A549 (cell line): ENCODE measurements around the gene PPIF. TPM values are rescaled to one million over a fixed set of nuclear protein-coding genes. Genes with fewer than 3 reads are reported as not detected.

ENCODE experiments used
- ATAC-seq, 2 experiments: fragments of 200-7000 bp in 1 of 2; fragments of >200 bp in 1 of 2; cut with Nextera tagmentation in 1 of 2; cut with Tn5 transposase in 1 of 2; 3 replicates each; pipeline versions ENCODE4 v1.8.0 to v1.9.1; 2018 to 2020; ENCODE audit warnings: mild to moderate bottlenecking in 1 of 2, moderate library complexity in 1 of 2
- CTCF ChIA-PET: fragments of 300-600 bp; sonication (Branson Sonifier 250); formaldehyde crosslinking; extraction: SDS; loops from one replicate; lab custom pipeline; 2021; ENCODE audit warnings: antibody characterized with exemption, inconsistent platforms; lab: Yijun Ruan, JAX
- POLR2A ChIA-PET: fragments of 350-600 bp; formaldehyde crosslinking; extraction: SDS; loops from one replicate; lab custom pipeline; 2021; ENCODE audit warnings: antibody characterized with exemption, inconsistent platforms; lab: Yijun Ruan, JAX
- DNase-seq, 2 experiments: peaks; one replicate each; pipeline versions ENCODE4 v3.0.0 to v3.0.0-alpha.2; 2011 to 2016; ENCODE audit warnings: low read depth in 1 of 2, low spot score in 1 of 2
- FAIRE-seq: peaks from 2 replicates; lab custom pipeline; 2011; peaks lifted over from hg19 to GRCh38; lab: Jason Lieb, UNC
- H3K27ac ChIP-seq, 2 experiments: fragments of >200 bp; sonication (Bioruptor Twin); formaldehyde crosslinking; 3 replicates each; pipeline ENCODE4 v1.5.1; 2016 to 2017
- H3K4me1 ChIP-seq: fragments of >200 bp; sonication (Bioruptor Twin); formaldehyde crosslinking; 3 replicates; pipeline ENCODE4 v1.6.1; 2016
- H3K4me2 ChIP-seq: fragments of >200 bp; sonication (Bioruptor Twin); formaldehyde crosslinking; 3 replicates; pipeline ENCODE4 v1.6.1; 2016
- H3K4me3 ChIP-seq: fragments of >200 bp; sonication (Bioruptor Twin); formaldehyde crosslinking; 3 replicates; pipeline ENCODE4 v1.5.1; 2016
- H3K9me3 ChIP-seq: fragments of >200 bp; sonication (Bioruptor Twin); formaldehyde crosslinking; 3 replicates; pipeline ENCODE4 v1.6.1; 2016
- CBX2 ChIP-seq: fragments of 200-600 bp; sonication (generic); IDR thresholded peaks from 2 replicates; pipeline ENCODE4 v1.6.1; 2016; ENCODE audit warnings: low read depth, mild to moderate bottlenecking, borderline replicate concordance
- CEBPB ChIP-seq, 2 experiments: fragments of >200 bp in 1 of 2; sonication (Bioruptor Twin) in 1 of 2; formaldehyde crosslinking in 1 of 2; IDR thresholded peaks; 2 replicates each; pipeline ENCODE4 v1.6.1; 2012 to 2016
- CHD4 ChIP-seq: fragments of 200-600 bp; sonication (generic); IDR thresholded peaks from 2 replicates; pipeline ENCODE4 v1.6.1; 2016; ENCODE audit warnings: antibody characterized with exemption, mild to moderate bottlenecking, borderline replicate concordance
- CTCF ChIP-seq: fragments of >200 bp; sonication (Bioruptor Twin); formaldehyde crosslinking; IDR thresholded peaks from 3 replicates; pipeline ENCODE4 v1.5.1; 2016
- E2F6 ChIP-seq: IDR thresholded peaks from 2 replicates; pipeline ENCODE4 v1.6.1; 2012; ENCODE audit warnings: low read depth, borderline replicate concordance
- EHMT2 ChIP-seq: fragments of 200-600 bp; sonication (generic); IDR thresholded peaks from 2 replicates; pipeline ENCODE4 v1.6.1; 2016; ENCODE audit warnings: antibody characterized with exemption, low read depth, mild to moderate bottlenecking, moderate library complexity
- EP300 ChIP-seq, 2 experiments: fragments of >200 bp; sonication (Bioruptor Twin); formaldehyde crosslinking; IDR thresholded peaks; 2 replicates in 1 of 2; 3 replicates in 1 of 2; pipeline ENCODE4 v1.6.1; 2016 to 2017
- FOXS1 ChIP-seq: fragments of 250-450 bp; sonication (Bioruptor Pico); IDR thresholded peaks from 2 replicates; pipeline ENCODE4 v1.5.0; 2020; ENCODE audit warnings: mild to moderate bottlenecking, moderate library complexity
- HES2 ChIP-seq: fragments of >200 bp; sonication (Bioruptor Twin); formaldehyde crosslinking; IDR thresholded peaks from 2 replicates; pipeline ENCODE4 v1.6.1; 2016
- HMGXB4 ChIP-seq: fragments of 250-450 bp; sonication (Bioruptor Pico); IDR thresholded peaks from 2 replicates; pipeline ENCODE4 v1.5.0; 2021; ENCODE audit warnings: mild to moderate bottlenecking, moderate library complexity, borderline replicate concordance
- HOXB5 ChIP-seq: fragments of 250-450 bp; sonication (Bioruptor Pico); IDR thresholded peaks from 2 replicates; pipeline ENCODE4 v1.5.0; 2020; ENCODE audit warnings: mild to moderate bottlenecking, moderate library complexity
- JUN ChIP-seq, 2 experiments: fragments of >200 bp; sonication (Bioruptor Twin); formaldehyde crosslinking; IDR thresholded peaks; 2 replicates in 1 of 2; 3 replicates in 1 of 2; pipeline ENCODE4 v1.6.1; 2016 to 2017
- JUNB ChIP-seq: fragments of >200 bp; sonication (Bioruptor Twin); formaldehyde crosslinking; IDR thresholded peaks from 2 replicates; pipeline ENCODE4 v1.6.1; 2016
- KDM5A ChIP-seq: fragments of 200-600 bp; sonication (generic); IDR thresholded peaks from 2 replicates; pipeline ENCODE4 v1.6.1; 2016; ENCODE audit warnings: antibody characterized with exemption, mild to moderate bottlenecking
- MAFK ChIP-seq: fragments of 450-650 bp; IDR thresholded peaks from 2 replicates; pipeline ENCODE4 v1.6.1; 2014; ENCODE audit not compliant: partially characterized antibody
- MYC ChIP-seq: IDR thresholded peaks from 2 replicates; pipeline ENCODE4 v1.6.1; 2012; ENCODE audit warnings: mild to moderate bottlenecking, inconsistent platforms, low read length, improper control_type of control experiment, borderline replicate concordance
- NFE2L2 ChIP-seq: fragments of 150-350 bp; conservative IDR thresholded peaks from 2 replicates; pipeline ENCODE4 v1.6.1; 2014; ENCODE audit warnings: low read length
- RAD21 ChIP-seq, 2 experiments: fragments of >200 bp in 1 of 2; sonication (Bioruptor Twin) in 1 of 2; formaldehyde crosslinking in 1 of 2; IDR thresholded peaks in 1 of 2; conservative IDR thresholded peaks in 1 of 2; 2 replicates in 1 of 2; 3 replicates in 1 of 2; pipeline ENCODE4 v1.6.1; 2012 to 2018; ENCODE audit warnings: inconsistent platforms in 1 of 2
- REST ChIP-seq: fragments of 200-600 bp; sonication (generic); IDR thresholded peaks from 2 replicates; pipeline ENCODE4 v1.6.1; 2016; ENCODE audit warnings: antibody characterized with exemption, mild to moderate bottlenecking, moderate library complexity
- SREBF2 ChIP-seq: fragments of 450-650 bp; IDR thresholded peaks from 2 replicates; pipeline ENCODE4 v1.6.1; 2014; ENCODE audit warnings: mild to moderate bottlenecking, moderate library complexity
- USF2 ChIP-seq: fragments of 450-650 bp; IDR thresholded peaks from 2 replicates; pipeline ENCODE4 v1.6.1; 2014; ENCODE audit warnings: antibody characterized with exemption
- WGBS: methylation state at CpG from one replicate; pipeline ENCODE4 v1.1.6; 2017; ENCODE audit errors: missing lambda C conversion rate; 5-methylcytosine and 5-hydroxymethylcytosine counted together
- polyA plus RNA-seq, 4 experiments: library from polyadenylated mRNA; depleted of rRNA in 3 of 4; stranded (reverse); fragments of >200 nt; fragmentation: RNase III in 1 of 4; extraction: RNeasy Plus Mini Kit Qiagen cat#74134 plus additional on column Dnase treatment in 1 of 4; gene quantifications; 2 replicates in 3 of 4; 3 replicates in 1 of 4; pipeline ENCODE4 v1.2.3, GENCODE V29; 2011 to 2017

The PPIF gene
- polyA plus RNA-seq, 2 of the 4 experiments (the other 2 are of a cell fraction) = 44.8 to 75.0 TPM

GRCh38 chr10:79316671-79317431 is 30.4 kb upstream of the PPIF start:
- no peak for FAIRE-seq
- ATAC-seq = peak; percentile 28 to 36; a peak in 4 of 6 replicates
- H3K9me3 ChIP-seq = no peaks in the 10 kb centered on the region
- DNase-seq = peak in 1 of 2 experiments; percentile 35
- peak overlapping the region; percentile 55 to 83 for H3K27ac ChIP-seq
- H3K4me3 ChIP-seq = no peak overlapping the region
- TF ChIP-seq SREBF2 = no peak
- no peak for TF ChIP-seq E2F6
- no peak for TF ChIP-seq HOXB5
- TF ChIP-seq JUN (IDR thresholded peaks at IDR 0.05) = no peak
- TF ChIP-seq MAFK = no peak
- no peak for TF ChIP-seq EP300 (IDR thresholded peaks at IDR 0.05)
- CTCF ChIA-PET = no interaction called here
- peak overlapping the region; percentile 14; the same call in 1 of the 3 replicates for H3K4me2 ChIP-seq
- peaks cover 38% of the 10 kb centered on the region for H3K4me1 ChIP-seq
- 72% methylated on average over 12 of the region's 13 CpGs for WGBS
- POLR2A ChIA-PET = no interaction called here

- no peak for TF ChIP-seq JUNB
- TF ChIP-seq NFE2L2 = no peak
- no peak for TF ChIP-seq RAD21 (conservative IDR thresholded peaks at IDR 0.05 in 1 of 2, IDR thresholded peaks at IDR 0.05 in 1 of 2)
- no peak for TF ChIP-seq EHMT2
- no peak for TF ChIP-seq CHD4
- no peak for TF ChIP-seq CTCF
- no peak for TF ChIP-seq FOXS1 (CRISPR knock-in tag)
- no peak for TF ChIP-seq MYC
- no peak for TF ChIP-seq CEBPB (IDR thresholded peaks at IDR 0.05)
- TF ChIP-seq KDM5A = no peak
- no peak for TF ChIP-seq EP300 (IDR thresholded peaks at IDR 0.05)
- TF ChIP-seq HMGXB4 (CRISPR knock-in tag) = no peak
- H3K27ac ChIP-seq = peak overlapping the region; percentile 55 to 83
- DNase-seq = no peak
- POLR2A ChIA-PET = no interaction called here
- 94% methylated on average over 5 of the region's 5 CpGs for WGBS
- CTCF ChIA-PET = interaction anchor here (0.7 to 3.0 kb wide), 2 partner anchors 27 to 1952 kb away, joined by 3 to 9 read pairs; partner anchors contain the start of gene PPIF
- peaks cover 41% of the 10 kb centered on the region for H3K4me1 ChIP-seq
- no peaks in the 10 kb centered on the region for H3K9me3 ChIP-seq
- H3K4me3 ChIP-seq = no peak overlapping the region
- H3K4me2 ChIP-seq = no peak overlapping the region
- no peak for FAIRE-seq
- ATAC-seq = no peak
Measured at GRCh38 chr10:79318369-79318768, 28.9 kb upstream of the PPIF start.

- WGBS = 87% methylated on average over 11 of the region's 11 CpGs
- DNase-seq = no peak
- Histone ChIP-seq H3K4me3 (no peak overlapping the region), H3K27ac (peak overlapping the region in 1 of 2 experiments; percentile 83; a peak in 4 of 6 replicates), H3K4me2 (no peak overlapping the region), H3K4me1 (peaks cover 41% of the 10 kb centered on the region), H3K9me3 (no peaks in the 10 kb centered on the region)
- FAIRE-seq = no peak
- ChIA-PET CTCF (interaction anchor here (0.7 to 3.0 kb wide), 3 partner anchors 27 to 1952 kb away, joined by 3 to 9 read pairs (median 3); partner anchors contain the start of gene PPIF), POLR2A (no interaction called here)
- no peak for ATAC-seq
- TF ChIP-seq HES2 = no peak
- no peak for TF ChIP-seq REST
- TF ChIP-seq CBX2 = no peak
- TF ChIP-seq USF2 = no peak
Measured at GRCh38 chr10:79319115-79319771, 28.0 kb upstream of the PPIF start.
